ENCODE results near the gene APOBEC3A. TPM values are rescaled to one million over a fixed set of nuclear protein-coding genes. Genes with fewer than 3 reads are reported as not detected.
"Not testable (repeated sequence)": the region's sequence is repeated elsewhere in the genome, so short reads cannot be mapped to it uniquely, and the experiment has no call there.

APOBEC3A gene
- total RNA-seq, 1 donor from 2014 or later = 17.5 TPM

GRCh38 chr22:38977289-38977688, 19.9 kb downstream of the APOBEC3A start:
- not testable (repeated sequence) for DNase-seq (ENCODE audit: low spot score)

DNA sequence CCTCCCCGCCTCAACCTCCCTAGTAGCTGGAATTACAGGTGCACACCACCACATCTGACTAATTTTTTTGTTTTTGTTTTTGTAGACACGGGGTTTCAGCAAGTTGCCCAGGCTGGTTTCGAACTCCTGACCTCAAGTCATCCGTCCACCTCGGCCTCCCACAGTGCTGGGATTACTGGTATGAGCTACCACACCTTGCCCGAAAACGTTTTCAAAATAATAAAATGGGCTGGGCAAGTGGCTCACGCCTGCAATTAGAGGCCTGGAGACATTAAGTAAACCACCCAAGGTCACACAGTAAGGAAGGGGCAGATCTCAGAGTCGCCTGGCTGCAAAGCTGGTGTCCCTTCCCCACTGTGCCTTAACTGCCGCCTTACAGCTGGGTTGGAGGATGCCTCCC, 23.2 kb downstream of the APOBEC3A start:
- DNase-seq (ENCODE audit: low spot score) = not testable (repeated sequence)

GRCh38 chr22:38981005-38981991, 23.9 kb downstream of the APOBEC3A start:
- DNase-seq (ENCODE audit: low spot score) = no peak

- DNase-seq (ENCODE audit: low spot score) = no peak
These were observed 24.9 kb downstream of the APOBEC3A start, which contains the start of gene APOBEC3B for GRCh38 chr22:38981992-38982927. APOBEC3B (plus strand) TSS chr22:38982347; CDS start chr22:38982454, 107 bp downstream.

GRCh38 chr22:38984224-38984623, 26.8 kb downstream of the APOBEC3A start:
- no peak for DNase-seq (ENCODE audit: low spot score)

- DNase-seq (ENCODE audit: low spot score) = not testable (repeated sequence)
These were observed 27.7 kb downstream of the APOBEC3A start for GRCh38 chr22:38984784-38985757.

- DNase-seq (ENCODE audit: low spot score) = no peak
These were observed 29.2 kb downstream of the APOBEC3A start for GRCh38 chr22:38986629-38987028.

- DNase-seq (ENCODE audit: low spot score) = no peak
These were observed 29.9 kb downstream of the APOBEC3A start for GRCh38 chr22:38987171-38987895.

- DNase-seq (ENCODE audit: low spot score) = no peak
These were observed 32.1 kb downstream of the APOBEC3A start for GRCh38 chr22:38989466-38989865.

- DNase-seq (ENCODE audit: low spot score) = not testable (repeated sequence)
These were observed 35.5 kb downstream of the APOBEC3A start for GRCh38 chr22:38992871-38993371.

DNA sequence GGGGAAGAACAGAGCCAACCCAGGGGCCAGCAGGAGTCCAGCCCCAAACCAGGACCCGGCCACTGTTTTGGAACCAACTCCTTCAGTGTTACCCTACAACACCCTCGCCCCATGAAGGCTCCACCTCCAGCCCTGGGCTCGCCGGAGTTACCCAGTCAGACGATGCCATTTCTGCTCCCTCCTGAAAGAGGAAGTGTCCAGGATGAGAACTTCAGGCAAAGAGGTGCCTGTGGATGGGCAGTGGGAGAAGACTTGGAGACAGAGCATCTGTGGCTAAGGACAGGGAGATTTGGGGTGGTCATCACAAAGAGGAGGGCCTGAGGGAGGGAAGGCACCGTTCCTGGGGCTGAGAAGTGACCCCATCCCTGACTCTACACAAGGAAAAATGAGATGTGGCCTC, 38.7 kb downstream of the APOBEC3A start:
- no peak for DNase-seq (ENCODE audit: low spot score)

GRCh38 chr22:38997518-38997917, 40.1 kb downstream of the APOBEC3A start:
- no peak for DNase-seq (ENCODE audit: low spot score)

- no peak for DNase-seq (ENCODE audit: low spot score)
These were observed 45.8 kb downstream of the APOBEC3A start for GRCh38 chr22:39003165-39003638.

DNA sequence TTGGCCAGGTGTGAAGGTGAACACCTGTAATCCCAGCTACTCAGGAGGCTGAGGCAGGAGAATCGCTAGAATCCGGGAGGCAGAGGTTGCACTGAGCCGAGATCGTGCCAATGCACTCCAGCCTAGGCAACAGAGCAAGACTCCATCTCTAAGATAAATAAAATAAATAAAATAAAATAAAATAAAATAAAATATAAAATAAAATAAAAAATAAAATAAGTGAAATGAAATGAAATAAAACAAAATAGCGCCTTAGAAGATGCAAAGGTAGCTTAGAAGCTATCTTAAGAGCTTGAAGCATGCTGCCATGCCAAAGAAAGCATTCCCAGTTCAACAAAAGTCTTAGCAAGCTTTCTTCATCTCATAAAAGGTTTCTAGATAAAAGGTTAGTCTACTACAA, 49.8 kb downstream of the APOBEC3A start:
- DNase-seq (ENCODE audit: low spot score) = no peak

DNA sequence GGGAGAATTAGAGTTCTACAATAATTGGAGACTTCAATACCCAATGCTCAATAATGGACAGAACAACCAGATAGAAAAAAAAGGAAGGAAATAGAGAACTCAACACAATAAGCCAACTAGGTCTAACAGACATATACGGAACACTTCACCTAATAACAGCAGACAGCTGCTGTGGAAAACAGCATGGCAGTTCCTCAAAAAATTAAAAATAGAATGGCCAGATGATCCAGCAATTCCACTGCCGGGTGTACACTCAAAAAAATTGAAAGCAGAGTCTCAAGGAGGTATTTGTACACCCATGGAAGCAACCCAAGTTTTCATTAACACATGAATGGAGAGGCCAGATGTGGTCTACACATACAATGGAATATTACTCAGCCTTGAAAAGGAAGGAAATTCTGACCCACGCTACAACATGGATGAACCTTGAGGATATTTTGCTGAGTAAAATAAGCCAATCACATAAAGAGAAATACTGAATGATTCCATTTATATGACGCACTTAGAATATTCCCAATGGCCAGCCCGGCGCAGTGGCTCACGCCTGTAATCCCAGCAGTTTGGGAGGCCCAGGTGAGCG, 51.0 kb downstream of the APOBEC3A start:
- not testable (repeated sequence) for DNase-seq (ENCODE audit: low spot score)

DNA sequence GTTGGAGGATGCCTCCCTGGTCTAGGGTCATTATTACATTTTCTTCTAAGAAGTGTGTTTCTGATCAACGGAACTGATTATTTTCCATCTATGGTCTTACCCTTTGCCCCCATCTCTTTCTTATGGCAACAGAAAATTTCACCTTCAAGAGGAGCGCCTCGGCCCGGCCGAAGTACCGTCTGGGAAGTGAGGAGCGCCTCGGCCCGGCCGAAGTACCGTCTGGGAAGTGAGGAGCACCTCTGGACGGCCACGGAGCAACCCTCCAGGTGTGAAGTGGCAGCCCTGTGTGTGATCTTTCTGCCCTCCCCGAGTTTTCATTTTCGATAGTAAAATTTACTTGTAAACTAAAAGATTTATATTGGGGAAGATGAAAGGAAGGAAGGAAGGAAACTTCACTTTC, 53.5 kb downstream of the APOBEC3A start:
- no peak for DNase-seq (ENCODE audit: low spot score)
